K562 (cell line): Measurements from ENCODE around the gene EME2.

ENCODE experiments used
- ATF3 ChIP-seq, 2 experiments: fragments of 450-650 bp in 1 of 2; sonication (generic) in 1 of 2; formaldehyde crosslinking in 1 of 2; IDR thresholded peaks in 1 of 2; conservative IDR thresholded peaks in 1 of 2; 2 replicates each; pipeline versions ENCODE4 v1.6.1 to v1.8.1; 2016 to 2023; ENCODE audit warnings: mild to moderate bottlenecking in 2 of 2, moderate library complexity in 2 of 2, inconsistent platforms in 1 of 2, missing genetic modification reagents in 1 of 2
- CTCF ChIP-seq, 3 experiments: IDR thresholded peaks in 2 of 3; conservative IDR thresholded peaks in 1 of 3; 2 replicates each; pipeline ENCODE4 v1.5.1; 2011 to 2012; ENCODE audit warnings: low read length in 3 of 3, mild to moderate bottlenecking in 3 of 3, control low read depth in 2 of 3, improper control_type of control experiment in 1 of 3, inconsistent platforms in 1 of 3, low read depth in 1 of 3, mixed read lengths in 1 of 3, moderate library complexity in 1 of 3; ENCODE audit not compliant: insufficient read depth in 2 of 3
- CUX1 ChIP-seq: fragments of 200-800 bp; sonication (Bioruptor generic); IDR thresholded peaks from 2 replicates; pipeline ENCODE4 v1.6.1; 2016; ENCODE audit warnings: missing genetic modification characterization, missing compliant biosample characterization
- ELK1 ChIP-seq: sonication (generic); formaldehyde crosslinking; IDR thresholded peaks from 2 replicates; pipeline ENCODE4 v1.8.1; 2022; ENCODE audit warnings: missing genetic modification reagents
- GATAD2A ChIP-seq: fragments of 450-650 bp; IDR thresholded peaks from 2 replicates; pipeline ENCODE4 v1.6.1; 2017
- HMGXB4 ChIP-seq: sonication (generic); formaldehyde crosslinking; IDR thresholded peaks from 2 replicates; pipeline ENCODE4 v1.8.1; 2023; ENCODE audit warnings: mild to moderate bottlenecking, missing genetic modification reagents
- JUN ChIP-seq, 2 experiments: sonication (generic) in 1 of 2; formaldehyde crosslinking in 1 of 2; IDR thresholded peaks; 2 replicates each; pipeline versions ENCODE4 v1.6.1 to v1.8.0; 2012 to 2022; ENCODE audit warnings: borderline replicate concordance in 2 of 2, mild to moderate bottlenecking in 2 of 2, improper control_type of control experiment in 1 of 2, low read depth in 1 of 2, low read length in 1 of 2, missing genetic modification reagents in 1 of 2
- POU5F1 ChIP-seq: fragments of 150-350 bp; IDR thresholded peaks from 2 replicates; pipeline ENCODE4 v1.6.1; 2014; ENCODE audit warnings: borderline replicate concordance, low read length, low read depth, mild to moderate bottlenecking; ENCODE audit not compliant: partially characterized antibody
- RAD21 ChIP-seq, 2 experiments: fragments of 250-450 bp in 1 of 2; fragments of 450-650 bp in 1 of 2; sonication (Bioruptor Pico) in 1 of 2; formaldehyde crosslinking in 1 of 2; IDR thresholded peaks in 1 of 2; conservative IDR thresholded peaks in 1 of 2; 2 replicates each; pipeline versions ENCODE4 v1.4.0 to v1.8.0; 2020 to 2022; ENCODE audit warnings: mild to moderate bottlenecking in 2 of 2, moderate library complexity in 1 of 2
- TAF1 ChIP-seq: IDR thresholded peaks from 2 replicates; pipeline ENCODE4 v1.6.1; 2011; ENCODE audit warnings: mild to moderate bottlenecking, low read length, moderate library complexity; ENCODE audit not compliant: insufficient read depth, control insufficient read depth, severe bottlenecking; ENCODE audit errors: extremely low read depth
- TFAP4 ChIP-seq: sonication (generic); formaldehyde crosslinking; IDR thresholded peaks from 2 replicates; pipeline ENCODE4 v1.8.0; 2022; ENCODE audit warnings: missing genetic modification reagents, mild to moderate bottlenecking, moderate library complexity, borderline replicate concordance

- TF ChIP-seq GATAD2A (no peak), JUN (IDR thresholded peaks at IDR 0.05; ENCODE audit: borderline replicate concordance, low read depth, low read length) (no peak), JUN (CRISPR knock-in tag; IDR thresholded peaks at IDR 0.05; ENCODE audit: borderline replicate concordance) (no peak), ELK1 (CRISPR knock-in tag) (no peak), ATF3 (IDR thresholded peaks at IDR 0.05) (no peak), ATF3 (CRISPR knock-in tag; conservative IDR thresholded peaks at IDR 0.05) (no peak), CTCF (IDR thresholded peaks at IDR 0.05 in 2 of 3, conservative IDR thresholded peaks at IDR 0.05 in 1 of 3; ENCODE audit: insufficient read depth in 2 of 3, low read depth in 1 of 3, low read length in 3 of 3) (no peak), RAD21 (CRISPR knock-in tag; conservative IDR thresholded peaks at IDR 0.05 in 1 of 2, IDR thresholded peaks at IDR 0.05 in 1 of 2) (no peak), TAF1 (no peak), POU5F1 (no peak), TFAP4 (no peak), CUX1 (no peak), HMGXB4 (CRISPR knock-in tag) (no peak)
Observed at GRCh38 chr16:1754204-1754603, 18.4 kb upstream of the EME2 start.
